Measurements from ENCODE around the gene FAT1. TPM values are rescaled to one million over a fixed set of nuclear protein-coding genes. Genes with fewer than 3 reads are reported as not detected.

FAT1 gene
- total and polyA plus RNA-seq, 9 of the 15 experiments (the other 6 are each of a cell fraction or from before 2014, with no cell fraction given), result 6.0 to 38.4 (median 21.4) TPM

GRCh38 chr4:186557486-186557885 is 166.2 kb downstream of the FAT1 start (continued):
- TF ChIP-seq THRB (CRISPR knock-in tag; conservative IDR thresholded peaks at IDR 0.05) (no peak), HSF4 (CRISPR knock-in tag; IDR thresholded peaks at IDR 0.05; ENCODE audit: borderline replicate concordance) (no peak), MYC (IDR thresholded peaks at IDR 0.05; ENCODE audit: low read depth, low read length) (no peak), MYC (CRISPR knock-in tag; IDR thresholded peaks at IDR 0.05; ENCODE audit: borderline replicate concordance, low read depth) (no peak)

DNA sequence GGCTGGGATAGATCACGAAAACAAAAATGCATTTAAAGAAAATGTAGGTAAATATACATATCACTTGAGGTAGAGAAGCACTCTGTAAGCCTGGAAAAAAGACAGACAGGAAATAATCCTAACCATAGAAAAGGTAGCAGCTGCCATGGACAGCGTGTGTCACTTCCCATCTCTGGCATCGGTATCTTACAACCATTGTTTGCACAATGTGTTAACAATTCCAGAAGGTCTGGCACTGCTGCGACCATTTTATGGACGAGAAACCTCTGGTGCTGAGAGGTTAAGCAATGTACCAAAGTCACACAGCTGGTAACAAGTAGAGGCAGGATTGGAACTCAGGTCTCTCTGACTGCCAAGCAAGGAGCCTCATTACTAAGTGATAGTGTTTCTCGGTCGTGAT is 166.6 kb downstream of the FAT1 start:
- WGBS (ENCODE audit: insufficient coverage, low coverage, missing lambda C conversion rate), result 4% methylated on average over 7 of the region's 7 CpGs
- no peak overlapping the region for H2AFZ ChIP-seq (ENCODE audit: low read depth, low read length)
- no TSS peak for BruUV-seq (replicated peaks)
- TF ChIP-seq TCF7 (IDR thresholded peaks at IDR 0.05; ENCODE audit: borderline replicate concordance) (no peak), MAFF (IDR thresholded peaks at IDR 0.05; ENCODE audit: low read length) (no peak), FOXJ3 (CRISPR knock-in tag; IDR thresholded peaks at IDR 0.05) (no peak), MAFK (IDR thresholded peaks at IDR 0.05; ENCODE audit: low read length) (no peak), ZNF57 (CRISPR knock-in tag; IDR thresholded peaks at IDR 0.05) (no peak), NCOA2 (IDR thresholded peaks at IDR 0.05; ENCODE audit: partially characterized antibody in 2 of 2) (no peak), ZNF830 (CRISPR knock-in tag; IDR thresholded peaks at IDR 0.05) (no peak), RBM17 (IDR thresholded peaks at IDR 0.05; ENCODE audit: borderline replicate concordance, low read depth, low read length) (no peak), SRSF3 (IDR thresholded peaks at IDR 0.05; ENCODE audit: insufficient read depth, low read length) (no peak), ZNF75A (CRISPR knock-in tag; IDR thresholded peaks at IDR 0.05) (no peak), HCFC1 (IDR thresholded peaks at IDR 0.05; ENCODE audit: low read depth, low read length) (no peak), ATF7 (IDR thresholded peaks at IDR 0.05) (no peak), CREBBP (IDR thresholded peaks at IDR 0.05; ENCODE audit: low read depth, low read length) (no peak)
- TF ChIP-seq, protein P1, sequence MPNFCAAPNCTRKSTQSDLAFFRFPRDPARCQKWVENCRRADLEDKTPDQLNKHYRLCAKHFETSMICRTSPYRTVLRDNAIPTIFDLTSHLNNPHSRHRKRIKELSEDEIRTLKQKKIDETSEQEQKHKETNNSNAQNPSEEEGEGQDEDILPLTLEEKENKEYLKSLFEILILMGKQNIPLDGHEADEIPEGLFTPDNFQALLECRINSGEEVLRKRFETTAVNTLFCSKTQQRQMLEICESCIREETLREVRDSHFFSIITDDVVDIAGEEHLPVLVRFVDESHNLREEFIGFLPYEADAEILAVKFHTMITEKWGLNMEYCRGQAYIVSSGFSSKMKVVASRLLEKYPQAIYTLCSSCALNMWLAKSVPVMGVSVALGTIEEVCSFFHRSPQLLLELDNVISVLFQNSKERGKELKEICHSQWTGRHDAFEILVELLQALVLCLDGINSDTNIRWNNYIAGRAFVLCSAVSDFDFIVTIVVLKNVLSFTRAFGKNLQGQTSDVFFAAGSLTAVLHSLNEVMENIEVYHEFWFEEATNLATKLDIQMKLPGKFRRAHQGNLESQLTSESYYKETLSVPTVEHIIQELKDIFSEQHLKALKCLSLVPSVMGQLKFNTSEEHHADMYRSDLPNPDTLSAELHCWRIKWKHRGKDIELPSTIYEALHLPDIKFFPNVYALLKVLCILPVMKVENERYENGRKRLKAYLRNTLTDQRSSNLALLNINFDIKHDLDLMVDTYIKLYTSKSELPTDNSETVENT (CRISPR knock-in tag; IDR thresholded peaks at IDR 0.05), result no peak
- TF ChIP-seq, protein P2, sequence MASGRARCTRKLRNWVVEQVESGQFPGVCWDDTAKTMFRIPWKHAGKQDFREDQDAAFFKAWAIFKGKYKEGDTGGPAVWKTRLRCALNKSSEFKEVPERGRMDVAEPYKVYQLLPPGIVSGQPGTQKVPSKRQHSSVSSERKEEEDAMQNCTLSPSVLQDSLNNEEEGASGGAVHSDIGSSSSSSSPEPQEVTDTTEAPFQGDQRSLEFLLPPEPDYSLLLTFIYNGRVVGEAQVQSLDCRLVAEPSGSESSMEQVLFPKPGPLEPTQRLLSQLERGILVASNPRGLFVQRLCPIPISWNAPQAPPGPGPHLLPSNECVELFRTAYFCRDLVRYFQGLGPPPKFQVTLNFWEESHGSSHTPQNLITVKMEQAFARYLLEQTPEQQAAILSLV (tag; IDR thresholded peaks at IDR 0.05), result no peak

More for the DNA sequence above, 166.6 kb downstream of the FAT1 start:
- DNase-seq (ENCODE audit: extremely low read depth in 1 of 4, low spot score in 3 of 4), result no peak
- Histone ChIP-seq H4K20me1 (replicated peaks; ENCODE audit: control insufficient read depth, insufficient read depth, low read length) (no peaks in the 10 kb centered on the region), H3K36me3 (ENCODE audit: control insufficient read depth, insufficient read depth, low read length) (no peaks in the 10 kb centered on the region), H3K9me1 (ENCODE audit: control insufficient read depth, insufficient read depth, low read length) (no peaks in the 10 kb centered on the region), H3K27me3 (ENCODE audit: control insufficient read depth in 2 of 2, insufficient read depth in 2 of 2, low read length in 2 of 2) (peaks cover 6 to 19% of the 10 kb centered on the region in 2 experiments; a peak in 3 of 5 replicates), H3K27ac (ENCODE audit: extremely low read depth, low read depth, low read length) (no peak overlapping the region), H3K4me2 (ENCODE audit: insufficient read depth, low read length) (no peak overlapping the region), H3K9ac (ENCODE audit: insufficient read depth in 1 of 2, low read depth in 2 of 2, low read length in 2 of 2) (no peak overlapping the region), H3K4me3 (no peak overlapping the region), H3K79me2 (ENCODE audit: control insufficient read depth, insufficient read depth, low read length) (no peaks in the 10 kb centered on the region), H3K9me3 (replicated peaks; ENCODE audit: control insufficient read depth, insufficient read depth, low read depth, low read length) (no peaks in the 10 kb centered on the region), H3K4me1 (replicated peaks in 1 of 2; ENCODE audit: control insufficient read depth in 2 of 2, insufficient read depth in 2 of 2, low read length in 2 of 2) (peaks cover 0 to 8% of the 10 kb centered on the region in 2 experiments; a peak in 1 of 5 replicates)
- FAIRE-seq, result no peak
- POLR2A ChIA-PET, result no interaction called here
- CTCF ChIA-PET (ENCODE audit: low intra/inter-chr PET ratio), result no interaction called here
- ATAC-seq, result no peak
- in situ Hi-C loops (cut with MboI) (no loop called here), intact Hi-C loops (cut with micrococcal nuclease) (no loop called here)
